HepG2 (cell line): ENCODE results near the gene IGF2BP3. TPM values are rescaled to one million over a fixed set of nuclear protein-coding genes. Genes with fewer than 3 reads are reported as not detected.

Experiments used
- ATAC-seq: fragments of 200-7000 bp; cut with Tn5 transposase; 3 replicates; pipeline ENCODE4 v1.9.1; 2020; ENCODE audit warnings: mild to moderate bottlenecking, moderate library complexity
- BruUV-seq: library from RNA; stranded (reverse); fragments of 400-500 nt; replicated peaks from 2 replicates; lab custom pipeline; 2021; lab: Mats Ljungman, UMichigan
- CTCF ChIA-PET: fragments of 300-600 bp; formaldehyde crosslinking; extraction: SDS; loops from one replicate; lab custom pipeline; 2021; ENCODE audit warnings: low total read pairs, inconsistent platforms, low intra/inter-chr PET ratio; lab: Yijun Ruan, JAX
- POLR2A ChIA-PET: fragments of 350-600 bp; sonication (Branson Sonifier 250); formaldehyde crosslinking; loops from one replicate; lab custom pipeline; 2020; ENCODE audit warnings: antibody characterized with exemption, inconsistent platforms; lab: Yijun Ruan, JAX
- DNase-seq: peaks from one replicate; pipeline ENCODE4 v3.0.0-alpha.2; 2015; ENCODE audit warnings: low spot score
- FAIRE-seq: peaks from 3 replicates; lab custom pipeline; 2011; peaks lifted over from hg19 to GRCh38; lab: Jason Lieb, UNC
- H2AFZ ChIP-seq: one replicate; pipeline ENCODE4 v1.6.1; 2011; ENCODE audit warnings: low read length, inconsistent platforms
- H3K27ac ChIP-seq: fragments of 300-600 bp; 3 replicates; pipeline ENCODE4 v1.8.0; 2011; ENCODE audit warnings: mixed run types, mild to moderate bottlenecking, mixed read lengths, low read length, inconsistent platforms; ENCODE audit not compliant: insufficient read depth; ENCODE audit errors: extremely low read length
- H3K27me3 ChIP-seq, 2 experiments: fragments of 200-600 bp in 1 of 2; 2 replicates in 1 of 2; 3 replicates in 1 of 2; pipeline versions ENCODE4 v1.6.0 to v1.8.0; 2011; ENCODE audit warnings: low read length in 2 of 2, mild to moderate bottlenecking in 2 of 2, moderate library complexity in 2 of 2, inconsistent platforms in 1 of 2; ENCODE audit not compliant: insufficient read depth in 2 of 2, control insufficient read depth in 1 of 2
- H3K36me3 ChIP-seq, 2 experiments: fragments of 200-600 bp in 1 of 2; replicated peaks in 1 of 2; 2 replicates in 1 of 2; 3 replicates in 1 of 2; pipeline versions ENCODE4 v1.5.1 to v1.8.0; 2011; ENCODE audit warnings: low read length in 2 of 2, inconsistent platforms in 1 of 2; ENCODE audit not compliant: insufficient read depth in 2 of 2, control insufficient read depth in 1 of 2
- H3K4me1 ChIP-seq: 2 replicates; pipeline ENCODE4 v1.5.1; 2012; ENCODE audit warnings: low read length, inconsistent platforms; ENCODE audit not compliant: insufficient read depth
- H3K4me2 ChIP-seq: 2 replicates; pipeline ENCODE4 v1.6.0; 2011; ENCODE audit warnings: low read depth, low read length, inconsistent platforms
- H3K4me3 ChIP-seq, 3 experiments: fragments of 200-600 bp in 1 of 3; sonication (generic), shearing (Covaris generic) in 1 of 3; replicated peaks in 1 of 3; 2 replicates each; pipeline ENCODE4 v1.5.1; 2011 to 2016; ENCODE audit warnings: low read length in 3 of 3, inconsistent platforms in 2 of 3, low read depth in 2 of 3, mild to moderate bottlenecking in 2 of 3, control low read depth in 1 of 3, mixed read lengths in 1 of 3; ENCODE audit not compliant: insufficient read depth in 1 of 3
- H3K79me2 ChIP-seq: one replicate; pipeline ENCODE4 v1.6.1; 2011; ENCODE audit warnings: low read length, inconsistent platforms; ENCODE audit not compliant: insufficient read depth
- H3K9ac ChIP-seq: 2 replicates; pipeline ENCODE4 v1.6.0; 2011; ENCODE audit warnings: mild to moderate bottlenecking, low read depth, low read length, inconsistent platforms; ENCODE audit not compliant: insufficient read depth
- H3K9me3 ChIP-seq: 2 replicates; pipeline ENCODE4 v1.5.1; 2012; ENCODE audit warnings: mild to moderate bottlenecking, low read length
- H4K20me1 ChIP-seq: 2 replicates; pipeline ENCODE4 v1.6.0; 2011; ENCODE audit warnings: inconsistent platforms, mild to moderate bottlenecking, low read length, moderate library complexity; ENCODE audit not compliant: insufficient read depth
- ATRX ChIP-seq: sonication (generic); formaldehyde crosslinking; IDR thresholded peaks from 2 replicates; pipeline ENCODE4 v1.4.0; 2020; ENCODE audit warnings: missing genetic modification reagents, borderline replicate concordance
- CREB3 ChIP-seq: sonication (generic); formaldehyde crosslinking; IDR thresholded peaks from 2 replicates; pipeline ENCODE4 v1.5.0; 2020; ENCODE audit warnings: missing genetic modification reagents
- GATAD1 ChIP-seq: IDR thresholded peaks from 2 replicates; pipeline ENCODE4 v1.6.1; 2016; ENCODE audit warnings: missing genetic modification reagents, missing compliant biosample characterization
- HNF1B ChIP-seq: sonication (generic); formaldehyde crosslinking; IDR thresholded peaks from 2 replicates; pipeline ENCODE4 v1.5.1; 2020; ENCODE audit warnings: mild to moderate bottlenecking, moderate library complexity, missing genetic modification reagents
- HOXA7 ChIP-seq: sonication (generic); formaldehyde crosslinking; IDR thresholded peaks from 2 replicates; pipeline ENCODE4 v1.8.1; 2022; ENCODE audit warnings: mild to moderate bottlenecking, missing genetic modification reagents, moderate library complexity
- KMT2B ChIP-seq: IDR thresholded peaks from 2 replicates; pipeline ENCODE4 v1.6.1; 2016; ENCODE audit warnings: missing genetic modification reagents, missing compliant biosample characterization
- MIER3 ChIP-seq: IDR thresholded peaks from 2 replicates; pipeline ENCODE4 v1.6.1; 2016; ENCODE audit warnings: missing compliant biosample characterization, borderline replicate concordance
- REXO4 ChIP-seq: sonication (generic); formaldehyde crosslinking; IDR thresholded peaks from 2 replicates; pipeline ENCODE4 v1.8.0; 2022; ENCODE audit warnings: missing genetic modification reagents, mild to moderate bottlenecking, borderline replicate concordance
- UBTF ChIP-seq: sonication (generic); formaldehyde crosslinking; IDR thresholded peaks from 2 replicates; pipeline ENCODE4 v1.4.0; 2020; ENCODE audit warnings: mild to moderate bottlenecking, missing genetic modification reagents
- ZNF407 ChIP-seq: sonication (generic); formaldehyde crosslinking; IDR thresholded peaks from one replicate; pipeline ENCODE4 v1.5.1; 2020; ENCODE audit warnings: mild to moderate bottlenecking, missing genetic modification reagents; ENCODE audit errors: not compliant biosample characterization
- ZNF841 ChIP-seq: sonication (generic); formaldehyde crosslinking; IDR thresholded peaks from 2 replicates; pipeline ENCODE4 v1.8.1; 2023; ENCODE audit warnings: missing genetic modification reagents, borderline replicate concordance
- WGBS: methylation state at CpG from one replicate; pipeline ENCODE4 v1.1.6; 2017; ENCODE audit warnings: low lambda C conversion rate; 5-methylcytosine and 5-hydroxymethylcytosine counted together
- in situ Hi-C: cut with HindIII; loops from 2 replicates; pipeline ENCODE4 v1.10.0; 2017; ENCODE audit warnings: low pct_unique_long_range_greater_than_20kb; ENCODE audit not compliant: extremely low pct_ligation_motif_present
- intact Hi-C: fragments of 100-400 bp; cut with micrococcal nuclease; formaldehyde crosslinking; loops from one replicate; pipeline ENCODE4 v1.10.0; 2022; ENCODE audit not compliant: unreplicated experiment
- polyA plus RNA-seq, 8 experiments: library from polyadenylated mRNA; depleted of rRNA in 3 of 8; stranded (reverse) in 7 of 8; unstranded in 1 of 8; fragments of >200 nt; fragmentation: Illumina TruSeq in 4 of 8; extraction: Trizol in 4 of 8; gene quantifications; 2 replicates each; pipeline versions ENCODE4 v1.2.1 to v1.2.3, GENCODE V29; 2011 to 2016; ENCODE audit warnings: low read depth in 4 of 8, missing spikeins in 1 of 8, mixed read lengths in 1 of 8; ENCODE audit not compliant: insufficient read depth in 1 of 8
- total RNA-seq, 5 experiments: library from RNA; depleted of rRNA; stranded (reverse); fragments of >200 nt; fragmentation: Illumina TruSeq; extraction: Trizol; gene quantifications; 2 replicates each; pipeline ENCODE4 v1.2.3, GENCODE V29; 2016; ENCODE audit warnings: low read depth in 1 of 5

IGF2BP3 gene
- total and polyA plus RNA-seq, 2 of the 13 experiments (the other 11 are each of a cell fraction or from before 2014, with no cell fraction given), result 37.7 to 39.5 TPM

DNA sequence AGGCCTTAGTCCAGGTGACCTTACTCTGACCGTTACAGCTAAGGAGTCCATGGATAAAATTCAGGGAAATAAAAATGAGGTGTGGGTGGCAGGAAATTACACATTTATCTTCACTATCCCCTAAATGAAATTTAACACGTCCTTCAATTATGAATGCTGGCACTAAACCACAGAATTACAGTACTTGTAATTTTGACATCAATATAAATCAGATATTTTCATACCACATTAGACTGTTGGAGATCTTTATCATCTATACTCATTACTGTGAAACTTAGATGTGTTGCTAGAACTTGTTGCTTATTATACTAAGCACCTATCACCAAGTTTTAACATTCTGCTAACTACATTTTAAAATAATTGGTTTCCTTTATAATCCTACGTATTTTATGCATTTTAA lies 51.1 kb downstream of the IGF2BP3 start:
- DNase-seq, result no peak
- no peak for ATAC-seq
- FAIRE-seq, result no peak
- no peak overlapping the region for H3K4me2 ChIP-seq
- no TSS peak for BruUV-seq
- POLR2A ChIA-PET, result no interaction called here
- in situ Hi-C loops (no loop called here), intact Hi-C loops (no loop called here)
- no peak overlapping the region for H3K9ac ChIP-seq
- H3K9me3 ChIP-seq, result no peaks in the 10 kb centered on the region
- H3K27me3 ChIP-seq, result no peaks in the 10 kb centered on the region
- H4K20me1 ChIP-seq, result 0 out of 2 replicates have a peak, but pooled peaks cover 2% of the 10 kb centered on the region
- 93% methylated on average over 3 of the region's 3 CpGs for WGBS
- CTCF ChIA-PET, result no interaction called here
- H3K36me3 ChIP-seq, result peaks cover 9 to 49% of the 10 kb centered on the region in 2 experiments
- peaks cover 61% of the 10 kb centered on the region for H3K79me2 ChIP-seq
- H2AFZ ChIP-seq, result no peak overlapping the region
- peaks cover 24% of the 10 kb centered on the region for H3K4me1 ChIP-seq
- H3K27ac ChIP-seq, result no peak overlapping the region
- no peak overlapping the region for H3K4me3 ChIP-seq
- TF ChIP-seq UBTF (CRISPR knock-in tag) (no peak), ATRX (CRISPR knock-in tag) (no peak), ZNF407 (CRISPR knock-in tag) (no peak), GATAD1 (CRISPR knock-in tag) (no peak), REXO4 (no peak), CREB3 (CRISPR knock-in tag) (no peak), HNF1B (CRISPR knock-in tag) (no peak), MIER3 (CRISPR knock-in tag) (no peak), ZNF841 (CRISPR knock-in tag) (no peak), KMT2B (no peak), HOXA7 (no peak)
